Liver (tissue), 9 donors: ENCODE measurements around the gene GPD1. TPM values are rescaled to one million over a fixed set of nuclear protein-coding genes. Genes with fewer than 3 reads are reported as not detected.

ENCODE experiments used
- DNase-seq: peaks from one replicate; pipeline ENCODE4 v3.0.0-alpha.2; 2017; ENCODE audit warnings: low spot score
- H3K27ac ChIP-seq, 2 donors: one replicate each; pipeline ENCODE4 v1.7.0; 2013; ENCODE audit warnings: inconsistent platforms in 2 of 2, low read length in 2 of 2, control low read depth in 1 of 2, low read depth in 1 of 2, mild to moderate bottlenecking in 1 of 2
- H3K27me3 ChIP-seq, 4 donors: one replicate each; pipeline versions ENCODE4 v1.6.1 to v1.7.0; 2013; ENCODE audit warnings: low read length in 3 of 4, inconsistent platforms in 1 of 4, mild to moderate bottlenecking in 1 of 4, moderate library complexity in 1 of 4; ENCODE audit not compliant: control insufficient read depth in 4 of 4, insufficient read depth in 4 of 4
- H3K36me3 ChIP-seq, 4 donors: one replicate each; pipeline versions ENCODE4 v1.6.1 to v1.7.0; 2013; ENCODE audit warnings: low read length in 3 of 4, mild to moderate bottlenecking in 3 of 4, low read depth in 1 of 4, moderate library complexity in 1 of 4; ENCODE audit not compliant: control insufficient read depth in 4 of 4, insufficient read depth in 3 of 4
- H3K4me1 ChIP-seq, 4 donors: one replicate each; pipeline versions ENCODE4 v1.6.1 to v1.7.0; 2013; ENCODE audit warnings: low read length in 3 of 4, mild to moderate bottlenecking in 3 of 4, moderate library complexity in 1 of 4; ENCODE audit not compliant: control insufficient read depth in 4 of 4, insufficient read depth in 4 of 4
- H3K4me3 ChIP-seq, 3 donors: one replicate each; pipeline versions ENCODE4 v1.6.1 to v1.7.0; 2013; ENCODE audit warnings: low read length in 3 of 3, control low read depth in 1 of 3, low read depth in 1 of 3, mild to moderate bottlenecking in 1 of 3
- H3K9ac ChIP-seq, 2 donors: one replicate each; pipeline ENCODE4 v1.7.0; 2013; ENCODE audit warnings: low read length in 2 of 2, mild to moderate bottlenecking in 2 of 2, moderate library complexity in 2 of 2, control low read depth in 1 of 2, low read depth in 1 of 2
- H3K9me3 ChIP-seq, 4 donors: one replicate each; pipeline versions ENCODE4 v1.6.1 to v1.7.0; 2013; ENCODE audit warnings: low read length in 3 of 4; ENCODE audit not compliant: control insufficient read depth in 4 of 4
- ATF3 ChIP-seq: IDR thresholded peaks from 2 replicates; pipeline ENCODE4 v1.6.1; 2016; ENCODE audit warnings: antibody characterized with exemption
- CTCF ChIP-seq: fragments of 150-350 bp; IDR thresholded peaks from 2 replicates; pipeline ENCODE4 v1.5.1; 2017; ENCODE audit warnings: improper control_type of control experiment, low read depth, low read length; ENCODE audit not compliant: missing input control
- EGR1 ChIP-seq, 2 donors: IDR thresholded peaks; 2 replicates each; pipeline ENCODE4 v1.6.1; 2016 to 2018; ENCODE audit warnings: antibody characterized with exemption in 2 of 2, low read depth in 2 of 2
- FOXA1 ChIP-seq: IDR thresholded peaks from 2 replicates; pipeline ENCODE4 v1.6.1; 2016; ENCODE audit warnings: antibody characterized with exemption
- FOXA2 ChIP-seq: IDR thresholded peaks from 2 replicates; pipeline ENCODE4 v1.6.1; 2016; ENCODE audit warnings: antibody characterized with exemption
- GABPA ChIP-seq, 2 donors: IDR thresholded peaks in 1 of 2; conservative IDR thresholded peaks in 1 of 2; 2 replicates each; pipeline ENCODE4 v1.6.1; 2016; ENCODE audit warnings: antibody characterized with exemption in 2 of 2, mild to moderate bottlenecking in 1 of 2, moderate library complexity in 1 of 2
- HNF4A ChIP-seq, 2 donors: conservative IDR thresholded peaks; 2 replicates each; pipeline ENCODE4 v1.6.1; 2016; ENCODE audit warnings: antibody characterized with exemption in 2 of 2, mild to moderate bottlenecking in 2 of 2
- HNF4G ChIP-seq: IDR thresholded peaks from 2 replicates; pipeline ENCODE4 v1.6.1; 2016; ENCODE audit warnings: antibody characterized with exemption
- MAX ChIP-seq: IDR thresholded peaks from 2 replicates; pipeline ENCODE4 v1.6.1; 2016; ENCODE audit warnings: antibody characterized with exemption
- NR2F2 ChIP-seq: IDR thresholded peaks from 2 replicates; pipeline ENCODE4 v1.6.1; 2016; ENCODE audit warnings: antibody characterized with exemption
- RAD21 ChIP-seq, 2 donors: IDR thresholded peaks; 2 replicates each; pipeline ENCODE4 v1.6.1; 2016; ENCODE audit warnings: antibody characterized with exemption in 2 of 2, mild to moderate bottlenecking in 2 of 2
- REST ChIP-seq: IDR thresholded peaks from 2 replicates; pipeline ENCODE4 v1.6.1; 2016; ENCODE audit warnings: antibody characterized with exemption, mild to moderate bottlenecking
- RXRA ChIP-seq, 2 donors: IDR thresholded peaks; 2 replicates each; pipeline ENCODE4 v1.6.1; 2017 to 2018; ENCODE audit warnings: antibody characterized with exemption in 2 of 2, mild to moderate bottlenecking in 1 of 2
- SP1 ChIP-seq: IDR thresholded peaks from 2 replicates; pipeline ENCODE4 v1.6.1; 2018; ENCODE audit warnings: antibody characterized with exemption, mild to moderate bottlenecking
- TAF1 ChIP-seq: conservative IDR thresholded peaks from 2 replicates; pipeline ENCODE4 v1.6.1; 2016; ENCODE audit warnings: antibody characterized with exemption, mild to moderate bottlenecking
- ZBTB33 ChIP-seq: IDR thresholded peaks from 2 replicates; pipeline ENCODE4 v1.6.1; 2016; ENCODE audit warnings: antibody characterized with exemption
- WGBS: extraction: QIAGEN DNeasy Blood & Tissue Kit; methylation state at CpG from one replicate; pipeline ENCODE4 v1.1.7; 2013; 5-methylcytosine and 5-hydroxymethylcytosine counted together
- polyA plus RNA-seq, 2 donors: library from polyadenylated mRNA; stranded (reverse) in 1 of 2; unstranded in 1 of 2; fragments of 200-250 nt in 1 of 2; fragments of >200 nt in 1 of 2; fragmentation: Nextera tagmentation in 1 of 2; extraction: Ambion mirVana in 1 of 2; gene quantifications; one replicate each; pipeline versions ENCODE4 v1.2.1 to v1.2.3, GENCODE V29; 2013 to 2015
- total RNA-seq, 2 donors: library from RNA; depleted of rRNA; stranded (reverse); fragments of >200 nt; gene quantifications; one replicate each; pipeline ENCODE4 v1.2.3, GENCODE V29; 2014
- donor health status: healthy.
- donor health status: healthy.
- donor health status: healthy.
- donor health status: healthy.
- donor health status: healthy.

GPD1 gene
- total and polyA plus RNA-seq, 4 donors: 12.0 to 323 (median 85.6) TPM

GRCh38 chr12:50088577-50089335, 15.1 kb upstream of the GPD1 start:
- no peak overlapping the region for H3K4me3 ChIP-seq
- peaks cover 14 to 44% (median 34%) of the 10 kb centered on the region in 4 donors for H3K36me3 ChIP-seq
- H3K9ac ChIP-seq: peak overlapping the region in 1 of 2 donors; percentile 9
- peaks cover 0 to 20% (median 9%) of the 10 kb centered on the region in 4 donors for H3K4me1 ChIP-seq
- WGBS: 18% methylated on average over 3 of the region's 3 CpGs
- TF ChIP-seq TAF1: no peak
- no peak for TF ChIP-seq ATF3
- TF ChIP-seq GABPA (IDR thresholded peaks at IDR 0.05 in 1 of 2, conservative IDR thresholded peaks at IDR 0.05 in 1 of 2): no peak
- no peak for TF ChIP-seq MAX
- no peak for TF ChIP-seq EGR1 (IDR thresholded peaks at IDR 0.05; ENCODE audit: low read depth in 2 of 2)
- TF ChIP-seq FOXA1: no peak
- TF ChIP-seq HNF4A (conservative IDR thresholded peaks at IDR 0.05): peak in 1 of 2 donors; percentile 12
- peak; percentile 81 to 87 for TF ChIP-seq RAD21 (IDR thresholded peaks at IDR 0.05)
- TF ChIP-seq REST: no peak
- peak; percentile 76 for TF ChIP-seq CTCF
- no peak for TF ChIP-seq RXRA (IDR thresholded peaks at IDR 0.05)
- peak; percentile 9 for TF ChIP-seq SP1
- TF ChIP-seq NR2F2: no peak
- H3K27me3 ChIP-seq: no peaks in the 10 kb centered on the region
- H3K9me3 ChIP-seq: no peaks in the 10 kb centered on the region
- no peak overlapping the region for H3K27ac ChIP-seq
- DNase-seq: peak; percentile 57

- 96% methylated on average over 7 of the region's 7 CpGs for WGBS
Measured at GRCh38 chr12:50089730-50090129, 14.1 kb upstream of the GPD1 start.

More at GRCh38 chr12:50089730-50090129, 14.1 kb upstream of the GPD1 start:
- Histone ChIP-seq H3K9me3 (no peaks in the 10 kb centered on the region), H3K4me3 (no peak overlapping the region), H3K4me1 (peaks cover 0 to 15% (median 7%) of the 10 kb centered on the region in 4 donors), H3K36me3 (peaks cover 20 to 53% (median 40%) of the 10 kb centered on the region in 4 donors), H3K27ac (no peak overlapping the region), H3K9ac (no peak overlapping the region), H3K27me3 (no peaks in the 10 kb centered on the region)
- no peak for DNase-seq
- no peak for TF ChIP-seq RAD21 (IDR thresholded peaks at IDR 0.05)
- no peak for TF ChIP-seq NR2F2
- no peak for TF ChIP-seq FOXA1
- no peak for TF ChIP-seq CTCF
- no peak for TF ChIP-seq FOXA2
- TF ChIP-seq HNF4G: no peak
- no peak for TF ChIP-seq REST
- no peak for TF ChIP-seq ZBTB33
